T-helper 2 cell (primary cell): ENCODE data around the gene SPRR3.

ENCODE experiments used
- DNase-seq, 5 experiments: peaks; one replicate each; pipeline versions ENCODE4 v3.0.0 to v3.0.0-alpha.2; 2012 to 2022
- total RNA-seq, 2 donors: gene quantifications; one replicate each; lab custom pipeline; 2026; lab: John Stamatoyannopoulos, UW

SPRR3 gene, protein sequence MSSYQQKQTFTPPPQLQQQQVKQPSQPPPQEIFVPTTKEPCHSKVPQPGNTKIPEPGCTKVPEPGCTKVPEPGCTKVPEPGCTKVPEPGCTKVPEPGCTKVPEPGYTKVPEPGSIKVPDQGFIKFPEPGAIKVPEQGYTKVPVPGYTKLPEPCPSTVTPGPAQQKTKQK
- total RNA-seq: 0 reads per million in 2 donors

DNA sequence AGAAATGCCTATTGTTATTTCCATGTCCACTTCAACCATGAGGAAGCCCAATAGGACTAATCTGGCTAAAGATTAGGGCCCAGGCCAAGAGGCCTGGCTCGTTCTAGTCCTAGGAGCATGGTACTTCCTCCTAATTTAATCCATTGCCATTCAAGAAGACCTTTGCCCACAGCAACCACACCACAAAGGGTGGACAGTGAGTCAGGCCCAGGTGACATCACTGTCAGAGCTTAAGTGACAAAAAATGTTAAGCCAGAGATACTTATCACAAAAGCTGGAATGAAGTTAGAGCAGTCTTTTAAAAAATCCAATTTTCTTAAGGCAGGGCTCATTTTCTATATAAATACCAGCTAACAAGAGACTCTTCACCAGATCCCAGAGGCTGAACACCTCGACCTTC is at the start of gene SPRR3:
Gene SPRR3, plus strand, starts transcription at position 368 of the 400 bp plus-strand sequence. CDS start 1,272 bp downstream, outside the sequence.
- no peak for DNase-seq

DNA sequence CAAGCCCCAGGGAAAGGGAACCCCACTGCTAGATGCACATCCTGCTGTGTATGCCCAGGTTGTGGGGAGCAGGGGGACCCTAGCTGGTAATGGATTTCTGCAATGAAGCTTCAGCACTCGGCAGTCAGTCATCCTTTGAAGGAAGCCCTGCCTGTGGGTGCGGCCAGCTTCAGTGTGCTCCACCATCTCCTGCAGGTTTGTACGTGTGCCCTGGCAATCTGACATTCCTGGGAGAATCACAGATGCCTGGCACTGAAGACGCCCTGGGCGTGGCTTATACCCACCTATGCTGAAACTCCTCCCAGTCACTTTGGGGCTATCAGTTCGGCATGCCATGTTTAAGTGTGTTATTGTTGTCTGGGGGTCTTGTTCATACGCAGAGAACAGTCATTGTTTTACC is 47.8 kb upstream of the SPRR3 start:
- DNase-seq: no peak

DNA sequence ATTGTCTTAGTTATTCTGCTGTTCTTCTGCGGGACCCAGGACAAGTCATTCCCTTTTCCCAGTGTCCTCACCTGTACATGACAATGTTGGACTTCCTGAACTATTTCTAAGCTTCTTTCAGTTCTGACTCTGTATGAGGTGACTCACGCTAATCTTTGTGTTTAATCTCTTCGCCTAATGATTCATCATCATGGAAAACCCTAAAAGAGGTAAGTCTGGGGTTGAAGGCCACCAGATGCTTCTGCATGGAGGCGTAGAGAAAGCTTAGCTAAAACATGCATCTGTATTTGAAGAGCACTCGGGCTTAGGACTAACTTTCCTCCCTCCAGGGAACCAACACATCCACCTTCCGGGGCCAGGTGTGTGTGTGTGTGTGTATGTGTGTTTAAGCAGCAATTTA is 47.1 kb upstream of the SPRR3 start:
- no peak for DNase-seq

DNA sequence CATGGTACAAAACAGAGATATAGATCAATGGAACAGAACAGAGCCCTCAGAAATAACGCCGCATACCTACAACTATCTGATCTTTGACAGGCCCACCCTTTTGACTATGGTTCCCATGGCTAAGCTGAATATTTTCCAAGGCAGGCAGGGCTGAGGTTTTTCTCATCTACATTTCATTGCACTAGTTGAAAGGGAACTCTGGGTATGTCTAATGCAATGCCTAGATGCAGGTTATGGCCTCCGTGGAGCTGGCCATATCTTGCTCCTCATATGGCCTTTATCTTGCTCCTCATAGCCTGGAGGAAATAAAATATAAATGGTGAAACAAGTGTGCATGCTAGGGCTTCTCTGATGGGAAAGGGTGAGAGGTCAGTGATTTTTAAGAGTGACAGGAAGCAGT is 44.0 kb upstream of the SPRR3 start:
- no peak for DNase-seq

DNA sequence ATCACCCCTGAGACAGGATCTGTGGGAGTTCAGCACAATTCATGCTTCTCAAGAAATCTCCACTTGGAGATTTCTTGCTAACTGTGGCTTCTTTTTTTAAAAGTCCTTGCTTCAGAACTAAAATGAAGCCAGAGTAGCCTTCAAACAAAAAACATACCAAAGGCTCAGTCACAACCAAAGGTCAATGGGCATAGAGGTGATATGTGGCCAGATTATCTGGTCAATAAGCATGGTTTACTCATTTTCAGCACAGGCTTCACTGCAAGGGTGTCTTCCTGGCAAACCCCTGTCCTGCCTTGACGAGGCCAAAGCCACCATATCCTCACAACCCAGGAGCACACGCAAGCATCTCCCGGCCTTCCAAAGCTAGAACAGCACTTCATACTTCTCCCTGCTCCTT is 42.3 kb upstream of the SPRR3 start:
- no peak for DNase-seq

DNA sequence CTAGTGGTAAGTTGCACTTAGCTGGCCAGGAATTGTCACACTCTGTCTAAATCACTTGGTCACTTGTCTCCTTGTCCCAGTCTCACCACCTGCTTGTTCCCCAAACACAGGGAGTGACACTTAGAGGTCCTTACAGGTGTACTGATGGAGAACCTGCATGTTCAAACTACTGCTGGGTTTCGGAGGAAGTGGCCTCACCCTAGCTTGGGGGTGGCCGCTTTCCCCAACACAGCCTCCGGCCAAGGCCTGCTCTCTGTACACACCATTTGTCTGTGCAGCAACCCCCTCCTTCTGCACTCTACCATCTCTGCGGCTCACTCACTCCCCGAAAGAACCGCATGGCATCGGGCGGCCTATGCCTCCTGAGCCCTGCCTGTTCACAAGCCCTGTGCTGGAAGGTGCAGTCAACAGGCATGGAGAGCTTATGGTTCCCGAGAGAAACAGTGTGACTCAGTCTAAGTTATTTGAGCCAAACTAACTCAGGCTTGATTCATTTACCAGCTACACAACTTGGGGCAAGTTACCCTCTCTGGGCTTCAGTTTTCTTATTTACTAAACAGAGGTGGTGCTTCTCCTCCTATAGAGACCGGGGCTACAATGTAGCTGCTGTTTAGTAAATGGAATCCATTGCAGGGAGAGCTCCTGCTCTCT is 41.6 kb upstream of the SPRR3 start:
- DNase-seq: no peak

DNA sequence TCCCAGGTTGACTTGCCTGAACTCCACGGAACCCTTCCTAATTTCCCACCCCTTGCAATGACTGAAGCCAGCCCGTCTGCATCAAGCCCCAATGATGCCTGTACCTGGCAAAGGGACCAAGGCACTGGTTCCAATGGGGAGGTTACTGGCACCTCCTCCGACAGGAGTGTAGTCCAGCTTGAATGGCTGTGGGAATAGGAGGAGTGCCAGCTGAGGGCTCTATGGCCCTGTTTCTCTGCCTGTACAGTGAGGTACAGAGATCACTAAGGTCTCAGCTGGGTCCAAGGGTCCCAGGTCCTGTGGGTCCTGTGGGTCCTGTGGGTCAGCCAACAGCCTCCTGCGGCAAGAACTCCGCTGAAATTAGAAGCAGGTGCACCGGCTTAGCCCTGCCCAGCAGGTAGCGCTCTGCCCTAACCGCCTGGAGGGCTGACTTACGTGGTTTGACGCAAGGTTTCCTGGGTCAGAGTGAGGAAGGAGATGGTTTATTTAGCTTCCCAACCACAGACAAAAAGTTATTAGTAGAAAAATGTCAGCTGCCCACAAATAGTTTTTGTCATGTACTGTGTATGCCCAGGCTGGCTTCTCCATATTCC is 41.0 kb upstream of the SPRR3 start:
- DNase-seq: peak in 1 of 5 experiments; percentile 9

DNA sequence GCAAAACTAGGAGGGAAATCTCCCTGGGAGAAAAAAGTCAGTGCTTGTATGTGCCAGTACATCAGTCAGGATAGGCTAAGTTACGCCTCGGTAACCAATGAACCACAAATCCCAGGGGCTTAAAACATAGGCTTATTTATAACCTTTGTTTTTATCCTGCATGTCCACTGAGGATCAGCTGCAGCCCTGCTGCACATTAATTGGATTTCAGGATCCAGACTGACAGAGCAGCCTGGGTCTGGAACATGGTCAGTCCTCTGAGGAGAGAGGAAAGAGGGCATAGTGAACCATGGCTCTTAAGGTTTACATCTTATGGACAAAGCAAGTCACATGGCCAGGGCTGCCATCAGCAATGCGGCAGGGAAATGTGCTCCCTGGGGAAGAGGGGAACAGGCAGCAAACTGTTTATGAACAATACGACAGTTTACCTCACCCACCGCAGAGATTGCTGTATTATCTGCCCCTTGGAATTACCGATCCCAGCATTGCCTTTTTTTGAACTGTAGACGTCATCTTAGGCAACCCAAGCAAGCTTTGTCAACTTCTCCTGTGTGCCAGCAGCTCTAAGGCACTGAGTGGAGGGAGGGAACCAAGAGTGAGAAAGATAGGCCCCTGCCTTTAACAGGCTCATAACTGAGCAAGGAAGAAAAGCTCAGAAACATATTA is 40.2 kb upstream of the SPRR3 start:
- no peak for DNase-seq

DNA sequence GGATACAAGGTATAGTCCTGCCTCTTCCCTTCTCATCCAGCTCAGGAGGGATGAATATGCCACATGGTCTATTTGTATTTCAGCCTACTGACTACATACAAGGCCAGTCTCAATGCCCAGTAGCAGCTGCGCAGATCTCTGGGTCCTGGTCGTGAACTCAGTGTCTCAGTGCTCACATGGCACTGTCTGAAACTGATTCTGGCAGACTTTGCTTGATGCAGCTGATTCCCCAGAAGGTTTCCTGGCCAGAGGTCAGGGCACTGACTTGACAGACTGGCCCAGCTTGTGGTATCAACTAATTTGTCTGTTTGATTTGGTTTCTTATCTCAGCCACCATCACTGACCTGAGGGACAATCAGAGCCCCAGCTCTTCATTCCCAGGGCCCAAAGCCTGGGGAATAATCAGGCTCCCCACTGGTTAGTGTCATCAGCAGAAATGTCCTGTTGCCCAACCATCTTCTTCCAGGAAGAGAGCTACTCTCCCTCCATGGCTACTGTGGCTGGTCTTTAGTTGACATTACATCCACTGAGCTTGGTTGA is 38.6 kb upstream of the SPRR3 start:
- no peak for DNase-seq

DNA sequence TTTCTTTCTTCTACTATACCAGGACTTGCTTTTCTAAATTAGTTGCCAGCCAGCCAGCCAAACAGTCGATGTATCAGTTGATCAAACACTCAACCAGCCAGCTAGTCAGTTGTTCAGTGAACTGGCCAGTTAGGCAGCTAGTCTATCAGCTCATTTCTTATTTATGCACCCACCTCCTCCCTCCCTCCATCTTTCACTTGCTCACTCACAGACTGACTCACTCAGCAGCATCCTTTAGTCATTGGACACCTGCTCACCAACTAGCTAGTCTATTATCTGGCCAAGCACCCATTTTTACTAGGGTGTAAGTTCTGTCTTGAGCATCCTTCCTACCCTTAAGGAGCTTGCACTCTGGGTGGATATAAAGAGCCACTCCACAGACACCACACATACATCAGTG is 37.0 kb upstream of the SPRR3 start:
- DNase-seq: no peak

DNA sequence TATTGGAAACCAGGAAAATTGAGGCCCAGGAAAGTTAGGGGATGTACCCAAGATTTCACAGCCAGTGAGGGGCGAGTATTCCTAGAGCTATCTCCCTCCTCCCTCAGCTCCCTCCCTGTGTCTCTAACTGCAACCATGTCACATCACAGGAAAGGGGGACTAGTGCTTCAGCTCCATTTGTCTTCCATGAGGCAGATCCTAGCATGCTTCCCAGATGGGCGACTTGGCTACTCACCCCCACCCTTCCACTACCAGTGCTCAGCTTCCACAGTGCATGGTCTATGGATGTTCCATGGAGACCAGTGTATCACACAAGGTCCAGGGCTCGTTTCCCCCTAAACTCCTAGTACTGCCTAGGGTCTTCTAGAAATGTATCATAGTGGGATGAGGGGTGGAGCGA is 35.7 kb upstream of the SPRR3 start:
- no peak for DNase-seq

DNA sequence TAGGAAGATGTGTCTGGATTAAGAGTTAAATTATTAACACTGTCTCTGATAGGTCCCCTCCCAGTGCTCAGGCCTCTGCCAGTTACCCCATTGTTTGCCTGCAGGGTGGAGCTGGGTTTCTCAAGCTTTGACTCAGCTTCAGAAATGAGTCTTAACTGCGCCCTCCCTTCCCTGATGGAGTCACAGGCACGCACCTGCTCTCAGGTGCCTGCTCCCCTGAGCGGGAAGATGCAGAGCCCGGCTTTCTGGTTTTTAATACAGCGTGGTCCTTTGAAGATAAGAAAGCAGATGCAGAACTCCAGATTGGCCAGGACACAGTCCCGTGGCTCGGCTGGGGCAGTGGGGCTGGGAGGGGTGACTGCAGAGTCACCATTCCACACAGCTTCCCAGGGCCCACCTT is 34.3 kb upstream of the SPRR3 start:
- peak in 1 of 5 experiments; percentile 16 for DNase-seq

DNA sequence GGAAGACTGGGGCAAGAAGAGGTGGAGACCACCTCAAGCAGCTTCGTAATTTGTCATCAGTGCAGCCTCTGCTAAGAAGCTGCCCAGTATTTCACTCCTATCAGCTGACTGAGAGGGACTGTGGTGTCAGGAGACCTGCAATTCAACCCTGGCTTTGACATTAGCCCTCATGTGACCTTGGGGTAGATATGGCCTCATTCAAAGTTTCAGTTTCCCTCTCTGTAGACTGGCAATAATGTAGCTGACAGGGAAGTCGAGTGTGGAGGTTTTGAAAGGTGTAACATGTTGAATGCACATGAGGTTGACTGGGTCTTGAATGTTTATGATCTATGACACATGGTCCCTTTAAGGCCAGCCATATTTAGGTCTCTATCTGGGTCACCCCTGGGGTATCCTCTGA is 33.3 kb upstream of the SPRR3 start:
- peak in 1 of 5 experiments; percentile 14 for DNase-seq

DNA sequence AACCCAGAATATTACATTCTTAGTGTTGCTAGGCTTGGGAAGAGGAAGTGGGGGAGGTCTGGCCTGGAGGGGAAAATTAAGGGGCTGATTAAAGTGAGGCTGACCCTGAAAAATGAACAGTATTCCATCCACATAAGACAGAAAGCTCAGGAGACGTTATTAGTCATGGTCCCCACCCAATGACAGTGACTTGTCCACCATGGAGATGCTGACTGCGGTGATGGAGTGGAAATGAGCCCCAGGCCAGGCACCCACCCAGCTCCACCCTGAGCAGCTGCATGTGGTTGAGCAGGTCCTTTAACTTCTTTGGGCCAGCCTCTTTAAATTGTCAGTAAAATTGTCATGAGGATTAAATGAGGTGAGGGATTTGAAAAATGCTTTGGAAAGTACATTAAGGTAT is 32.5 kb upstream of the SPRR3 start:
- no peak for DNase-seq

DNA sequence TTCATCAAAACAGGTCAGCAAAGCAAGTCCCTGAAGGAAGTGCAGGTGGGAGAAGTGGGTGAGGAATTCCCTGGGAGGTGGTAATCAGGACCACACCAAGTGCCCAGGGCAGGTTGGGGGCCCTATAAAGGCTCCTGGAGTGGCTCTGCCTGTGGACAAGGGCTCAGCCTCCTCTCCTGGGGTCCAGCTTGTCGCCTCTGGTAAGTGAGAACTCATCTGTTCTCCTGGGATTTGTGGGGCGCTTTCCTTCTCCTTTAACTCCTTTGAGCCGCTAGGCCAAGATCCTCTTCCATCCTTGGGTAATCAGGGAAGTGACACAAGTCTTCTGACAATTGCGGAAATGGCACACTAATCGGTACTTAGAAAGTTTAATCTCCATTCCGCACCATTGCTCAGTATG is 31.1 kb upstream of the SPRR3 start, which contains the start of gene SPRR4:
Gene SPRR4, plus strand, starts transcription at position 154 of the 400 bp plus-strand sequence. CDS start 1,243 bp downstream, outside the sequence.
- DNase-seq: no peak

DNA sequence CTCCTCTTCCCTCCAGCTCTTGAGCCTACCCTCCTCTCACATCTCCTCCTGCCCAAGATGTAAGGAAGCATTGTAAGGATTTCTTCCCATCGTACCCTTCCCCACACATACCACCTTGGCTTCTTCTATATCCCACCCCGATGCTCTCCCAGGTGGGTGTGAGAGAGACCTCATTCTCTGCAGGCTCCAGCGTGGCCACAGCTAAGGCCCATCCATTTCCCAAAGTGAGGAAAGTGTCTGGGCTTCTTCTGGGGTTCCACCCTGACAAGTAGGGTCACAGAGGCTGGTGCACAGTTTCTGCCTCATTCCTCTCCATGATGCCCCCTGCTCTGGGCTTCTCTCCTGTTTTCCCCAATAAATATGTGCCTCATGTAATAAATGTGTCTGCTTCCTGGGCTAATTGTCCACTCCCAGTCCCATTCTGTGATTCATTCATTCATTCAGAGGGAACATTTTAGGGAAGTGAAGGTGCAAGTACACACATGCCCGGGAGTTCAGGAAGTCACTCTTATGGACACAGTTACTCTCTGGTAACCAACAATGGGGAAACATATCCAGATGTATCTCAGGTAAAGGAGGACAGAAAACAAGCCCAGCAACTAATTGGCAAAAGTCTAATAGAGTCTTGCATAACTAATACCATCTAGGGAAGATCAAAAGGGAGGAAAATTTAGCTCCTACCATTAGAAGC is 29.2 kb upstream of the SPRR3 start:
- no peak for DNase-seq

DNA sequence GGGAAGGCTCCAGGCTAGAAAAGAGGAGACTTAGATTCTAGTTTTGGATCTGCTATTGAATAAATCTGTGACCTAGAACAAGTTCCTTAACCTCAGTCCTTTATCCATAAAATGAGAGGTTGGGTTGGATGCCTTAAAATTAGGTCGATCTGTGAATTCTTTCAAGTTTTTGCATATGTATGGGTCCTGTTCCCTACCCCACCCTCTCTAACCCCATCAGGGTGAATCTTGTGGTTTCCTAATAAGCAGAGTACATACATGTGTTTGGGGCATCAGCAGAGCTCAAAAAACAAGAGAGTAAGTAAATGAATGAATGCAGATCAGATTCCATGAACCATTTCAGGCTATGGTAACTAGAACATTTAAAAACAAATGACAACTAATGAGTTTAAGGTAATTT is 24.9 kb upstream of the SPRR3 start:
- no peak for DNase-seq

DNA sequence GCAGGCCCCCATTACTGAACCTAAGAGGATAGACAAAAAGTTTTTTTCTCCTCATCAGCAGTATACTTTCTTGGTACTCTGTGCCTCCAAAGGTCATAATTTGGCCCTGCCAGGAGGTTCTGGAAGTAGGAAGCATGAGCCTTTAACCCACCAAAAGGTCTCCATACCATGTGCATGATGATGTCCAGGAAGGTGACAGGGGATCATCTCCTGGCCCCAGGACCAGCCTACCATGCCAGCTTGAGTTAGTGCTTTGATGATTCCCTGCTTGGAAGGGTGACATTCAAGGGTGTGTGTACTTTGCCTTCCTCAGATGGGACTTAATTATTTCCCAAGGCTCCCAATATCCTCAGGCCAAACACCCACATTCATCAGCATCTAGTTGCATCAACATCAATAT is 23.9 kb upstream of the SPRR3 start:
- DNase-seq: no peak

DNA sequence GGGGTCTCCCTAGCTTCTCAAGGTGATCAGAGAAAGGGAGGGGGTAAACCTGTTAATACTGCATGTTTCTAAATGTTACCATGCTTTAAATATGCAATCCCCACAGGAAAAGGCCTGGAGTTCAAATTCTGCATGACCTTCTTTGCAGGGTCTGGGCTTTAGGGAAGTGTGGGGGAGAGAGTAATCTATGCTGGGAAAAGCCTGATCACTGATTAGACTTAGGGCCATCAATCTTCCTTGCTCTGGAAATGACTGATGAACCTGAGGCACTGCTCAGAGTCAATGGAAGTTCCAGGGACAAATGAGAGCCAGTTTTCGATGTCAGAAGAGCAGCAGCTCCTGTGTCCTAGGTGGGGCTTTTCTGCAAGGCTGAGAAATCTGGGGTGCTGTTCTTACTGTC is 20.9 kb upstream of the SPRR3 start:
- DNase-seq: no peak

DNA sequence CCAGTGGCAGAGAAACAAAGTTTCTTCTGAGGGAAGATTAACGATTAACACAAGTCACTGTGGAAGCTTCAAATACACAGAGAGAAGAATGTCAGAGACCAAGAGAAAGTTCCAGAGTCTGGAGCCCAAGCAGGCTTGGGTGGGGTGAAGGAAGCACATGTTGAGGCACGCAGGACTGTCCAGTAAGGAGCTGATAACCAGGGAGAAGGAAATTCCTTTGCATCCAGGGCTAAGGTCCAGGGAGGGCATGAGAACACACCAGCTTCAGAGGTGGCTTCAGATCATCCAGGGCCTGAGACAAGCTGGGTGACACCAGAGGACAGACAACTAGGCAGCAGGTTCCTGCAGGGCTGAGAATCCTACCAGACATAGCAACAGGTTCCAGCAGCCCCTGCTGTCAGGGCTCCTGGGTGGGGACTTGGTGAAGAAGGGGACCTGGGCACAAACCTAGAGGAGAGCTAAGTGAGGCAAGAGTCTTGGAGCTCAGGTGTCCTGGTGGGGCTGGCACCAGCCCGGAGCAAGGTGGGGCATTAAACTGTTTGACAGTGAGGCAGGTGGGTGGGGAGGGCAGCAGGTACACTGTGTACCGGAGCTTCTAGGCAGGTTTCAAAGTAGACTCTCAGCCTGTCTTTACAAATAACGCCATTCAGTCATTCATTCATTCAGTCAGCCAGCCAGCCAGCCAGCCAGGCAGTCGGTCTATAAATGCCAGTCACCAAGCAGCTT is 20.2 kb upstream of the SPRR3 start:
- DNase-seq: no peak

DNA sequence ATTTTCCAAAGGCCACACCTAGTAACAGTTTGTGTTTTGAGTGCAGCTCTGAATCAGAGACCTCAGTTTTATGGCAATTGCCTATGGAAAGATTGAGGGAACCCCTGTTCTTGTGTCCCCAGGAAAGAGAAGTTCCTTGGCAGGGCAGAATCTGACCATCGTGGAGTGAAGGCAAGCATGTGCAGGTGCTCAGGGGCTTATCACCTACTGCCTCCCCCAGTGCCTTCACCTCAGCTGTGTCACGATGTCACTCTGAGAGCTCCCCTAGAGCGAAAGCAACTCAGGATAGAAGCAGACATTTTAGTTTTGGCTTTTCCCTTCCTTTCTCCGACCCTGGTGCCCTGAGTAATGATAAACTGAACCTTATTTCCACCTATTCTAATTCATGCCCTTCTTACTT is 19.5 kb upstream of the SPRR3 start:
- DNase-seq: no peak

DNA sequence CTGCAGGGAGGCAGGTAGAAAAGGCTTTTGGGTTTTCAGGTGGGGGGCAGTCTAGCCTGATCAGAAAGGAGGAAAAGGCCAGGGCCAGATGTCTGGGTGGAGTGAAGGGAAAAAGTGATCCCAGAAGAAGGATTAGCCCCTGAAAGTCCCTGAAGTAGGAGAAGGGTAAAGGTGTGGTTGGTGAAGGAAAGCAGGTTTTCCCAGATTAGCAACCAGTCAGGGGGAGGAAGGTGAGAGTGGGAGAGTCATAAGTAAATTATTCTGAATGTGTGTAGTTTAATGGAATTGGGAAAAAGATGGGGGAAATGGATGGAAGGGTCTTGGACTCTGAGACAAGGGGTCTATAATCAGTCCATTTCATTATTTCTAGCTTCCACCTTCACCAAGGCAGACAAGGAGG is 18.3 kb upstream of the SPRR3 start:
- DNase-seq: no peak
